ENCODE results near the gene NUMB.

Gene NUMB

GRCh38 chr14:73325630-73326299 is 132.6 kb downstream of the NUMB start:
- TF ChIP-seq CTCF (IDR thresholded peaks at IDR 0.05) (no peak), ZFX (IDR thresholded peaks at IDR 0.05; ENCODE audit: borderline replicate concordance) (no peak)
- no peak overlapping the region for H3K27ac ChIP-seq

GRCh38 chr14:73325063-73325462 is 133.3 kb downstream of the NUMB start:
- no peak overlapping the region for H3K27ac ChIP-seq
- TF ChIP-seq ZFX (IDR thresholded peaks at IDR 0.05; ENCODE audit: borderline replicate concordance) (no peak), CTCF (IDR thresholded peaks at IDR 0.05) (no peak)

- H3K27ac ChIP-seq: no peak overlapping the region
- TF ChIP-seq ZFX (IDR thresholded peaks at IDR 0.05; ENCODE audit: borderline replicate concordance): no peak
- TF ChIP-seq CTCF (IDR thresholded peaks at IDR 0.05): no peak
These were observed 133.8 kb downstream of the NUMB start for GRCh38 chr14:73324533-73324932.

GRCh38 chr14:73323896-73324399 is 134.4 kb downstream of the NUMB start:
- no peak overlapping the region for H3K27ac ChIP-seq
- TF ChIP-seq ZFX (IDR thresholded peaks at IDR 0.05; ENCODE audit: borderline replicate concordance) (no peak), CTCF (IDR thresholded peaks at IDR 0.05) (no peak)

- no peak for TF ChIP-seq CTCF (IDR thresholded peaks at IDR 0.05)
- TF ChIP-seq ZFX (IDR thresholded peaks at IDR 0.05; ENCODE audit: borderline replicate concordance): no peak
- H3K27ac ChIP-seq: no peak overlapping the region
These were observed 145.2 kb downstream of the NUMB start for GRCh38 chr14:73313151-73313550.

- no peak overlapping the region for H3K27ac ChIP-seq
These were observed 145.7 kb downstream of the NUMB start for GRCh38 chr14:73312687-73313086.

More at GRCh38 chr14:73312687-73313086, 145.7 kb downstream of the NUMB start:
- no peak for TF ChIP-seq ZFX (IDR thresholded peaks at IDR 0.05; ENCODE audit: borderline replicate concordance)
- no peak for TF ChIP-seq CTCF (IDR thresholded peaks at IDR 0.05)
